Left ventricle myocardium inferior (tissue), 1 donor: ENCODE data around the gene DDA1. TPM values are rescaled to one million over a fixed set of nuclear protein-coding genes. Genes with fewer than 3 reads are reported as not detected.
A peak's percentile ranks its signal among the peaks of the same experiment; 100 is the strongest.
"Not testable (repeated sequence)": the region's sequence is repeated elsewhere in the genome, so short reads cannot be mapped to it uniquely, and the experiment has no call there.

Source experiments
- DNase-seq: peaks from one replicate; pipeline ENCODE4 v3.0.0-alpha.2; 2020
- H3K27ac ChIP-seq: fragments of 200-600 bp; replicated peaks from 2 replicates; pipeline ENCODE4 v1.8.0; 2021
- H3K27me3 ChIP-seq: fragments of 200-600 bp; 2 replicates; pipeline ENCODE4 v1.8.0; 2021; ENCODE audit warnings: low read depth
- H3K36me3 ChIP-seq: fragments of 200-600 bp; 2 replicates; pipeline ENCODE4 v1.8.0; 2021
- H3K4me1 ChIP-seq: fragments of 200-600 bp; 2 replicates; pipeline ENCODE4 v1.8.0; 2021
- H3K4me3 ChIP-seq: fragments of 200-600 bp; 2 replicates; pipeline ENCODE4 v1.8.0; 2021; ENCODE audit warnings: mild to moderate bottlenecking, moderate library complexity
- H3K9me3 ChIP-seq: fragments of 200-600 bp; replicated peaks from 2 replicates; pipeline ENCODE4 v1.8.0; 2021
- intact Hi-C: fragments of 100-400 bp; cut with micrococcal nuclease; formaldehyde crosslinking; loops from one replicate; pipeline ENCODE4 v1.11.0; 2022
- total RNA-seq: library from RNA; stranded (reverse); fragmentation: NEBNext Ultra II Directional; extraction: Animal tissue kit (Norgen Biotek cat#: 25700); gene quantifications from one replicate; pipeline ENCODE4 v1.2.1, GENCODE V29; 2021
- TF ChIP-seq, protein P1 (sequence below): fragments of 200-600 bp; IDR thresholded peaks from 2 replicates; pipeline ENCODE4 v1.8.0; 2021; ENCODE audit warnings: antibody characterized with exemption, mild to moderate bottlenecking, borderline replicate concordance
- donor health status: DM: no; HTN: yes; CAD: no; lungs with severe emphysema.

Gene DDA1
- total RNA-seq, 1 donor from 2014 or later: 35.7 TPM

- TF ChIP-seq, protein P1, sequence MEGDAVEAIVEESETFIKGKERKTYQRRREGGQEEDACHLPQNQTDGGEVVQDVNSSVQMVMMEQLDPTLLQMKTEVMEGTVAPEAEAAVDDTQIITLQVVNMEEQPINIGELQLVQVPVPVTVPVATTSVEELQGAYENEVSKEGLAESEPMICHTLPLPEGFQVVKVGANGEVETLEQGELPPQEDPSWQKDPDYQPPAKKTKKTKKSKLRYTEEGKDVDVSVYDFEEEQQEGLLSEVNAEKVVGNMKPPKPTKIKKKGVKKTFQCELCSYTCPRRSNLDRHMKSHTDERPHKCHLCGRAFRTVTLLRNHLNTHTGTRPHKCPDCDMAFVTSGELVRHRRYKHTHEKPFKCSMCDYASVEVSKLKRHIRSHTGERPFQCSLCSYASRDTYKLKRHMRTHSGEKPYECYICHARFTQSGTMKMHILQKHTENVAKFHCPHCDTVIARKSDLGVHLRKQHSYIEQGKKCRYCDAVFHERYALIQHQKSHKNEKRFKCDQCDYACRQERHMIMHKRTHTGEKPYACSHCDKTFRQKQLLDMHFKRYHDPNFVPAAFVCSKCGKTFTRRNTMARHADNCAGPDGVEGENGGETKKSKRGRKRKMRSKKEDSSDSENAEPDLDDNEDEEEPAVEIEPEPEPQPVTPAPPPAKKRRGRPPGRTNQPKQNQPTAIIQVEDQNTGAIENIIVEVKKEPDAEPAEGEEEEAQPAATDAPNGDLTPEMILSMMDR: no peak
- peak; percentile 52 for DNase-seq
- Histone ChIP-seq H3K4me1 (peaks cover 36% of the 10 kb centered on the region), H3K27me3 (no peaks in the 10 kb centered on the region), H3K27ac (peak within 1 kb of the TSS; percentile 90), H3K4me3 (peak within 1 kb of the TSS; percentile 71), H3K36me3 (peaks cover 14% of the 10 kb centered on the region), H3K9me3 (peaks cover 5% of the 10 kb centered on the region)
- intact Hi-C loops: no loop called here
Observed at GRCh38 chr19:17264641-17264979, 44.8 kb upstream of the DDA1 start, which contains the start of gene USHBP1. Gene USHBP1, minus strand, starts transcription at chr19:17264745. Its CDS starts 446 bp downstream, at chr19:17264299.

GRCh38 chr19:17266026-17266425 lies 43.3 kb upstream of the DDA1 start:
- H3K4me1 ChIP-seq: peaks cover 36% of the 10 kb centered on the region
- no peaks in the 10 kb centered on the region for H3K27me3 ChIP-seq
- peaks cover 24% of the 10 kb centered on the region for H3K36me3 ChIP-seq
- intact Hi-C loops: no loop called here
- TF ChIP-seq, protein P1: no peak
- DNase-seq: no peak
- peak overlapping the region; percentile 90 for H3K27ac ChIP-seq
- H3K4me3 ChIP-seq: no peak overlapping the region
- no peaks in the 10 kb centered on the region for H3K9me3 ChIP-seq

- H3K27me3 ChIP-seq: no peaks in the 10 kb centered on the region
- peak overlapping the region; percentile 90 for H3K27ac ChIP-seq
- TF ChIP-seq, protein P1: no peak
- H3K36me3 ChIP-seq: peaks cover 29% of the 10 kb centered on the region
- peaks cover 34% of the 10 kb centered on the region for H3K4me1 ChIP-seq
- no peaks in the 10 kb centered on the region for H3K9me3 ChIP-seq
- H3K4me3 ChIP-seq: peak overlapping the region; percentile 96
- intact Hi-C loops: no loop called here
- no peak for DNase-seq
Observed at GRCh38 chr19:17266589-17266974, 42.8 kb upstream of the DDA1 start.

GRCh38 chr19:17266975-17267788 lies 42.2 kb upstream of the DDA1 start, which contains the start of gene BABAM1:
Gene BABAM1, plus strand, starts transcription at chr19:17267443. Its CDS starts 1,364 bp downstream, at chr19:17268807.
- intact Hi-C loops: no loop called here
- H3K9me3 ChIP-seq: no peaks in the 10 kb centered on the region

DNA sequence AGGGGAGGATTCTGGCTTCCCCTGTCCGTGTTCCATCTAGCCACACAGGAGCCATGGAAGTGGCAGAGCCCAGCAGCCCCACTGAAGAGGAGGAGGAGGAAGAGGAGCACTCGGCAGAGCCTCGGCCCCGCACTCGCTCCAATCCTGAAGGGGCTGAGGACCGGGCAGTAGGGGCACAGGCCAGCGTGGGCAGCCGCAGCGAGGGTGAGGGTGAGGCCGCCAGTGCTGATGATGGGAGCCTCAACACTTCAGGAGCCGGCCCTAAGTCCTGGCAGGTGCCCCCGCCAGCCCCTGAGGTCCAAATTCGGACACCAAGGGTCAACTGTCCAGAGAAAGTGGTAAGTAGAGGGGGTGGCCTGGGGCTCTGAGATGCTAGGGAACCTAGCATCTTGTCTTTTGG lies 40.6 kb upstream of the DDA1 start:
- peaks cover 51% of the 10 kb centered on the region for H3K36me3 ChIP-seq
- DNase-seq: no peak
- intact Hi-C loops: no loop called here
- H3K27me3 ChIP-seq: no peaks in the 10 kb centered on the region
- no peak overlapping the region for H3K4me3 ChIP-seq
- no peak overlapping the region for H3K27ac ChIP-seq
- H3K9me3 ChIP-seq: no peaks in the 10 kb centered on the region
- TF ChIP-seq, protein P1: no peak
- peaks cover 28% of the 10 kb centered on the region for H3K4me1 ChIP-seq

More at GRCh38 chr19:17266975-17267788, 42.2 kb upstream of the DDA1 start, which contains the start of gene BABAM1:
- H3K4me1 ChIP-seq: peaks cover 29% of the 10 kb centered on the region
- H3K27ac ChIP-seq: peak within 1 kb of the TSS; percentile 90
- no peaks in the 10 kb centered on the region for H3K27me3 ChIP-seq
- H3K36me3 ChIP-seq: peaks cover 35% of the 10 kb centered on the region
- peak within 1 kb of the TSS; percentile 96 for H3K4me3 ChIP-seq
- DNase-seq: peak; percentile 94
- TF ChIP-seq, protein P1: no peak

DNA sequence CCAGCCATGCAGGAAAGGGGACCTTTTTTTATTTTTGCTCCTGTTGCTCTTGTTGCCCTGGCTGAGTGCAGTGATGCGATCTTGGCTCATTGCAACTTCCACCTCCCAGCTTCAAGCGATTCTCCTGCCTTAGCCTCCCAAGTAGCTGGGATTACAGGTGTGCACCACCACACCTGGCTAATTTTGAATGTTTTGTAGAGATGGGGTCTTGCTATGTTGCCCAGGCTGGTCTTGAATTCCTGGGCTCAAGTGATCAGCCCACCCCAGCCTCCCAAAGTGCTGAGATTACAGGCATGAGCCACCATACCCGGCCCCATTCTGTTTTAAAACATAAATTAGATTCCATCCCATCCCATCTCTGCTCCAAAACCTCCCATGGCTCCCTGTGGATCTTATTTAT lies 34.5 kb upstream of the DDA1 start:
- intact Hi-C loops, H3K4me1 ChIP-seq, H3K9me3 ChIP-seq, H3K27ac ChIP-seq, H3K4me3 ChIP-seq, DNase-seq, H3K27me3 ChIP-seq: not testable (repeated sequence)
- peaks cover 89% of the 10 kb centered on the region for H3K36me3 ChIP-seq
